HEK293 (cell line): ENCODE results near the gene CCDC102B.

Experiments
- CTCF ChIP-seq: fragments of 450-650 bp; formaldehyde crosslinking; IDR thresholded peaks from 2 replicates; pipeline ENCODE4 v1.5.1; 2016; ENCODE audit warnings: missing biosample characterization, missing genetic modification characterization
- KLF10 ChIP-seq: fragments of 450-650 bp; IDR thresholded peaks from 2 replicates; pipeline ENCODE4 v1.5.1; 2018; ENCODE audit warnings: missing biosample characterization, mild to moderate bottlenecking, missing genetic modification characterization
- KLF7 ChIP-seq: fragments of 450-650 bp; formaldehyde crosslinking; IDR thresholded peaks from 2 replicates; pipeline ENCODE4 v1.5.1; 2016; ENCODE audit warnings: missing biosample characterization, missing genetic modification characterization, borderline replicate concordance
- YY1 ChIP-seq: fragments of 450-650 bp; formaldehyde crosslinking; IDR thresholded peaks from 2 replicates; pipeline ENCODE4 v1.5.1; 2018; ENCODE audit warnings: missing biosample characterization, missing genetic modification characterization
- ZNF138 ChIP-seq: fragments of 450-650 bp; formaldehyde crosslinking; IDR thresholded peaks from 2 replicates; pipeline ENCODE4 v1.5.1; 2016; ENCODE audit warnings: missing biosample characterization, missing genetic modification characterization, borderline replicate concordance
- ZNF23 ChIP-seq: fragments of 450-650 bp; formaldehyde crosslinking; IDR thresholded peaks from 2 replicates; pipeline ENCODE4 v1.5.1; 2016; ENCODE audit warnings: missing biosample characterization, missing genetic modification characterization, borderline replicate concordance
- ZNF561 ChIP-seq: fragments of 450-650 bp; IDR thresholded peaks from 2 replicates; pipeline ENCODE4 v1.5.1; 2018; ENCODE audit warnings: missing biosample characterization, missing genetic modification characterization, borderline replicate concordance

GRCh38 chr18:68897286-68897685 is 99.4 kb downstream of the CCDC102B start:
- TF ChIP-seq ZNF138 (tag by site-specific recombination): no peak
- TF ChIP-seq YY1: no peak
- no peak for TF ChIP-seq KLF10
- TF ChIP-seq CTCF: no peak
- no peak for TF ChIP-seq KLF7
- no peak for TF ChIP-seq ZNF561 (tag by site-specific recombination)
- TF ChIP-seq ZNF23 (tag by site-specific recombination): no peak
